SK-N-SH treated with all-trans-retinoic acid at 6 μM for 48 hours (cell line): ENCODE results near the gene NALCN.
A peak's percentile ranks its signal among the peaks of the same experiment; 100 is the strongest.

Experiments
- ATAC-seq: fragments of 200-7000 bp; cut with Tn5 transposase; 3 replicates; pipeline ENCODE4 v1.9.1; 2020; ENCODE audit warnings: mild to moderate bottlenecking, moderate library complexity
- ARNTL ChIP-seq: fragments of 450-650 bp; formaldehyde crosslinking; IDR thresholded peaks from 2 replicates; pipeline ENCODE4 v1.5.0; 2020; ENCODE audit warnings: low read depth, mild to moderate bottlenecking, moderate library complexity, borderline replicate concordance
- BACH2 ChIP-seq: fragments of 250-450 bp; sonication (Bioruptor Pico); IDR thresholded peaks from 2 replicates; pipeline ENCODE4 v1.9.0; 2021; ENCODE audit warnings: mild to moderate bottlenecking, borderline replicate concordance
- CREB5 ChIP-seq: fragments of 250-450 bp; sonication (Bioruptor Pico); IDR thresholded peaks from 2 replicates; pipeline ENCODE4 v1.5.1; 2020; ENCODE audit warnings: low read depth, mild to moderate bottlenecking, moderate library complexity
- CSDC2 ChIP-seq: fragments of 250-450 bp; sonication (Bioruptor Pico); IDR thresholded peaks from 2 replicates; pipeline ENCODE4 v1.5.0; 2020; ENCODE audit warnings: mild to moderate bottlenecking, moderate library complexity
- CSRNP3 ChIP-seq: fragments of 250-450 bp; sonication (Bioruptor Pico); IDR thresholded peaks from 2 replicates; pipeline ENCODE4 v1.5.1; 2021; ENCODE audit warnings: mild to moderate bottlenecking, moderate library complexity
- ESRRG ChIP-seq: fragments of 250-450 bp; sonication (Bioruptor Pico); IDR thresholded peaks from 2 replicates; pipeline ENCODE4 v1.6.1; 2021; ENCODE audit warnings: mild to moderate bottlenecking
- GLIS3 ChIP-seq: fragments of 250-450 bp; sonication (Bioruptor Pico); IDR thresholded peaks from 2 replicates; pipeline ENCODE4 v1.5.0; 2020; ENCODE audit warnings: mild to moderate bottlenecking, moderate library complexity
- ISL1 ChIP-seq: fragments of 250-450 bp; sonication (Bioruptor Pico); IDR thresholded peaks from 2 replicates; pipeline ENCODE4 v2.1.2; 2022; ENCODE audit warnings: mild to moderate bottlenecking, moderate library complexity
- OSR1 ChIP-seq: fragments of 250-450 bp; sonication (Bioruptor Pico); IDR thresholded peaks from 2 replicates; pipeline ENCODE4 v1.8.0; 2022; ENCODE audit warnings: moderate library complexity, mild to moderate bottlenecking, inconsistent platforms
- PATZ1 ChIP-seq: fragments of 250-450 bp; sonication (Bioruptor Pico); IDR thresholded peaks from 2 replicates; pipeline ENCODE4 v1.8.0; 2020; ENCODE audit warnings: mild to moderate bottlenecking, moderate library complexity, borderline replicate concordance
- POU6F1 ChIP-seq: fragments of 250-450 bp; sonication (Bioruptor Pico); IDR thresholded peaks from 2 replicates; pipeline ENCODE4 v1.8.0; 2021; ENCODE audit warnings: low read depth, mild to moderate bottlenecking, moderate library complexity, borderline replicate concordance
- PPARA ChIP-seq: fragments of 250-450 bp; sonication (Bioruptor Pico); IDR thresholded peaks from 2 replicates; pipeline ENCODE4 v1.5.0; 2020; ENCODE audit warnings: mild to moderate bottlenecking, borderline replicate concordance
- RARB ChIP-seq: fragments of 250-450 bp; sonication (Bioruptor Pico); IDR thresholded peaks from 2 replicates; pipeline ENCODE4 v1.8.0; 2021; ENCODE audit warnings: mild to moderate bottlenecking, moderate library complexity
- SNAI2 ChIP-seq: fragments of 250-450 bp; sonication (Bioruptor Pico); IDR thresholded peaks from 2 replicates; pipeline ENCODE4 v1.5.0; 2020; ENCODE audit warnings: mild to moderate bottlenecking, moderate library complexity
- TCF4 ChIP-seq: fragments of 250-450 bp; sonication (Bioruptor Pico); IDR thresholded peaks from 2 replicates; pipeline ENCODE4 v1.8.0; 2021; ENCODE audit warnings: mild to moderate bottlenecking, moderate library complexity, borderline replicate concordance
- TOX ChIP-seq: fragments of 250-450 bp; sonication (Bioruptor Pico); IDR thresholded peaks from 2 replicates; pipeline ENCODE4 v1.8.0; 2021; ENCODE audit warnings: mild to moderate bottlenecking, moderate library complexity, borderline replicate concordance
- TSHZ2 ChIP-seq: fragments of 250-450 bp; sonication (Bioruptor Pico); IDR thresholded peaks from 2 replicates; pipeline ENCODE4 v1.5.0; 2020; ENCODE audit warnings: mild to moderate bottlenecking, moderate library complexity
- ZC3H10 ChIP-seq: fragments of 250-450 bp; sonication (Bioruptor Pico); IDR thresholded peaks from 2 replicates; pipeline ENCODE4 v1.5.1; 2021; ENCODE audit warnings: mild to moderate bottlenecking, moderate library complexity
- ZFP3 ChIP-seq: fragments of 250-450 bp; sonication (Bioruptor Pico); IDR thresholded peaks from 2 replicates; pipeline ENCODE4 v1.5.0; 2020; ENCODE audit warnings: mild to moderate bottlenecking, moderate library complexity
- ZFP30 ChIP-seq: fragments of 450-650 bp; formaldehyde crosslinking; IDR thresholded peaks from 2 replicates; pipeline ENCODE4 v1.5.0; 2022; ENCODE audit warnings: mild to moderate bottlenecking, moderate library complexity
- ZNF565 ChIP-seq: fragments of 450-650 bp; formaldehyde crosslinking; conservative IDR thresholded peaks from 2 replicates; pipeline ENCODE4 v1.5.0; 2020; ENCODE audit warnings: low read depth, mild to moderate bottlenecking, moderate library complexity
- ZNF70 ChIP-seq: fragments of 450-650 bp; formaldehyde crosslinking; IDR thresholded peaks from 2 replicates; pipeline ENCODE4 v1.5.0; 2020; ENCODE audit warnings: mild to moderate bottlenecking, moderate library complexity
- ZNF8 ChIP-seq: fragments of 450-650 bp; formaldehyde crosslinking; IDR thresholded peaks from 2 replicates; pipeline ENCODE4 v1.5.0; 2020; ENCODE audit warnings: mild to moderate bottlenecking, moderate library complexity

Gene NALCN

GRCh38 chr13:101111894-101112293, 304.4 kb downstream of the NALCN start (continued):
- TF ChIP-seq PPARA (CRISPR knock-in tag) (no peak), ISL1 (CRISPR knock-in tag) (no peak), ZNF565 (CRISPR knock-in tag) (no peak), ZC3H10 (CRISPR knock-in tag) (no peak)

- no peak for TF ChIP-seq RARB (CRISPR knock-in tag)
- TF ChIP-seq ESRRG (CRISPR knock-in tag): no peak
- TF ChIP-seq OSR1 (CRISPR knock-in tag): no peak
- no peak for TF ChIP-seq PATZ1 (CRISPR knock-in tag)
- no peak for TF ChIP-seq ISL1 (CRISPR knock-in tag)
- no peak for TF ChIP-seq CREB5 (CRISPR knock-in tag)
- TF ChIP-seq CSDC2 (CRISPR knock-in tag): no peak
- no peak for TF ChIP-seq BACH2 (CRISPR knock-in tag)
- no peak for TF ChIP-seq PPARA (CRISPR knock-in tag)
- no peak for TF ChIP-seq TCF4 (CRISPR knock-in tag)
- no peak for TF ChIP-seq ZFP30 (CRISPR knock-in tag)
- no peak for TF ChIP-seq POU6F1 (CRISPR knock-in tag)
- TF ChIP-seq ZNF8 (CRISPR knock-in tag): no peak
- TF ChIP-seq ARNTL (CRISPR knock-in tag): no peak
- no peak for ATAC-seq
Observed at GRCh38 chr13:101109005-101109404, 307.3 kb downstream of the NALCN start.

GRCh38 chr13:101098873-101099272, 317.4 kb downstream of the NALCN start:
- peak; percentile 96 for ATAC-seq
- TF ChIP-seq ESRRG (CRISPR knock-in tag) (no peak), OSR1 (CRISPR knock-in tag) (no peak), SNAI2 (no peak), RARB (CRISPR knock-in tag) (no peak), ZNF565 (CRISPR knock-in tag) (no peak), POU6F1 (CRISPR knock-in tag) (no peak), ARNTL (CRISPR knock-in tag) (no peak), ZFP3 (peak; percentile 65), ZNF8 (CRISPR knock-in tag) (no peak), TOX (peak; percentile 71; the same call in 1 of the 2 replicates), ZNF70 (CRISPR knock-in tag) (no peak), CSRNP3 (CRISPR knock-in tag) (0 out of 2 replicates have a peak, but pooled peaks have one; percentile 16), TSHZ2 (CRISPR knock-in tag) (peak; percentile 86; the same call in 1 of the 2 replicates), CSDC2 (CRISPR knock-in tag) (peak; percentile 56; the same call in 1 of the 2 replicates), PPARA (CRISPR knock-in tag) (no peak), GLIS3 (CRISPR knock-in tag) (0 out of 2 replicates have a peak, but pooled peaks have one; percentile 16), BACH2 (CRISPR knock-in tag) (no peak), ZFP30 (CRISPR knock-in tag) (no peak), ZC3H10 (CRISPR knock-in tag) (peak; percentile 71), CREB5 (CRISPR knock-in tag) (0 out of 2 replicates have a peak, but pooled peaks have one; percentile 9), TCF4 (CRISPR knock-in tag) (no peak; the same call in 1 of the 2 replicates)
